Hematopoietic multipotent progenitor cell treated with erythropoietin and hydrocortisone succinate and interleukin-3 and kit ligand, for 4 days (in vitro differentiated cells): ENCODE measurements around the gene HTR1A.
A peak's percentile ranks its signal among the peaks of the same experiment; 100 is the strongest.

ENCODE experiments used
- DNase-seq: peaks from one replicate; pipeline ENCODE4 v3.0.0-alpha.2; 2015

The HTR1A gene

GRCh38 chr5:63962279-63962678 lies at the start of gene HTR1A:
HTR1A (minus strand) TSS chr5:63962445; CDS start chr5:63961719, 726 bp downstream.
- no peak for DNase-seq

DNA sequence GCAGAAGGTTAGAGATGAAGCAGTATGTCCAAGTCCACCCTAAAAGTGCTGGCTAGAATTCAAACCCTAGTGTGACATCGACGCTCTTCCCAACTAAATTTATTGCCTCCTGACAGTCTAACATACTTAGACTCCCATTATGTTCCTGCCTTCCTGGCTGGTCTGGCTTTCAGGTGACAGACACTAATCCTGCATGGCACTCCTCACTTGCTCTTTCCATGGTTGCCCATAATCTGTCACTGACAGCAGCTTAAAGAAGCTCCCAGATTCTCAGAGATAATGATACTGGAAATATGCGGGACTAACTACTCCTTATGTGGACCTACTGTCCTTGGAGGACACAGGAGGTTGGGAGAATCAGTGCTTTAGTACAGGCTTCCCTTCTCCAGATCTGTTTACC lies 41.7 kb upstream of the HTR1A start:
- no peak for DNase-seq

- no peak for DNase-seq
These were observed 37.9 kb upstream of the HTR1A start for GRCh38 chr5:64000096-64000495.

GRCh38 chr5:63987053-63987452 lies 24.8 kb upstream of the HTR1A start:
- DNase-seq = no peak

DNA sequence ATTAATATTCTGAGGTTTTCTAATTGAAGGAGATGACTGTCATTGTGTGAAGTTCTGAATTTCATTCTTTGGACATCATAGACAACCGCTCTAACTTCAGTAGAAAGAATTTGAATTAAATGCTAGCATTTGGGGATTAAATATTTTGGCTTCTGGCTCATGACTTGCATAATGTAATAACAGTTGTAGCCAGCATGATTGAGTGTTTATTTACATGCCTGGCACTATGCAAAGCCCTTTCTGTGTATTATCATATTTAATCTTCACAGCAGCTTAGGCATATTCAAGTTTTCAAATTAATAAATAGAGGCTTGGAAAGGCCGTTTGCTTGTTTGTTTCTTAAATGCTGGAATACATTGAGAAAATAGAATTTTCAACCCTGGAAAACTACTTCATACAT lies 19.6 kb upstream of the HTR1A start:
- no peak for DNase-seq

DNA sequence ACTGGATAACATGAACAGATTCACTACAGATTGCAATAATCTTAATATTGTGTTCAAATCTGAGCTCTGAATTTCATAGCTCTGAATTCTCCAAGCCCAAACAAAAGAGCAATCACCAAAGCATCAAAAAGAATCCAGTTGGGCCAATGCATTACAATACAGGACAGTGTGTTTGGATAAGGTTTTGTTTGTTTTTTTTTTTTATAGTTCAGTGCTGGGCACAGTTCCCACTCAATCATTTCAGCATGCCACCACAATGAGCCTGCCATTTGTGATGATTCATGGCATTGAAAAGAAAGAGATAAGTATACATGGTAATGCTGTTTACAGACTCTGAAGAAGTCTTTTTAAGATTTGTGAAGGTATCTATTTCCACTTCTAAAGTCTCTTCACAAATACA lies 1.7 kb upstream of the HTR1A start:
- no peak for DNase-seq

GRCh38 chr5:63963080-63963735 lies 963 bp upstream of the HTR1A start:
- peak; percentile 90 for DNase-seq

GRCh38 chr5:63961598-63962161 lies 565 bp downstream of the HTR1A start:
- no peak for DNase-seq

DNA sequence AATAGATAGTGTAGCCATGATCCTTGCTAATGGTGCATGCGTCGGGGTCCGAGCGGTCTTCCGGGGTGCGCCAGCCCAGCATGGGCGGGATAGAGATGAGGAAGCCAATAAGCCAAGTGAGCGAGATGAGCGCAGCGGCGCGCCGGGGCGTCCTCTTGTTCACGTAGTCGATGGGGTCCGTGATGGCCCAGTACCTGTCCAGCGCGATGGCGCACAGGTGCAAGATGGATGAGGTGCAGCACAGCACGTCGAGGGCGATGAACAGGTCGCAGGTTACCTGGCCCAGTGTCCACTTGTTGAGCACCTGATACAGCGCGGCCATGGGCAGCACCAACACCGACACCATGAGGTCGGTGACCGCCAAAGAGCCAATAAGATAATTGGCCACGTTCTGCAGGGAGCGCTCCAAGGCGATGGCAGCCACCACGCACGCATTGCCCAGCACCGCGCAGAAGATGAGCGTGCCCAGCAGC lies 1.1 kb downstream of the HTR1A start:
- no peak for DNase-seq

DNA sequence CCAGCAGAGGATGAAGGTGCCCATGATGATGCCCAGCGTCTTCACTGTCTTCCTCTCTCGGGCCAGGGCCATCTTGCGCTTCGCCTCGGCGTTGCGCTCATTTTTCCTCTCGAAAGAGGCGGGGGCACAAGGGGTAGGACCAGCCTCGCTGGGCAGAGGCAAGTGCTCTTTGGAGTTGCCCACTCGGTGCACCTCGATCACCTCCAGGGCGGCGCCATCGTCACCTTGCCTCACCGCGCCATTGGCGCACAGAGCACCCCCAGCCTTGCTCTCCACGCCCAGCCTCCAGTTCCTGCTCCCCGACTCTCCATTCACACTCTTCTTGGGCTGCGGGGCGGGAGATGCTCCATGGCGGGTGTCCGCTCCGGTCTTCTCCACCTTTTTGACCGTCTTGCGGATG lies 1.6 kb downstream of the HTR1A start:
- no peak for DNase-seq

GRCh38 chr5:63959177-63959982 lies 2.9 kb downstream of the HTR1A start:
- peak; percentile 12 for DNase-seq

GRCh38 chr5:63958654-63959053 lies 3.6 kb downstream of the HTR1A start:
- no peak for DNase-seq

GRCh38 chr5:63957617-63958016 lies 4.6 kb downstream of the HTR1A start:
- no peak for DNase-seq

DNA sequence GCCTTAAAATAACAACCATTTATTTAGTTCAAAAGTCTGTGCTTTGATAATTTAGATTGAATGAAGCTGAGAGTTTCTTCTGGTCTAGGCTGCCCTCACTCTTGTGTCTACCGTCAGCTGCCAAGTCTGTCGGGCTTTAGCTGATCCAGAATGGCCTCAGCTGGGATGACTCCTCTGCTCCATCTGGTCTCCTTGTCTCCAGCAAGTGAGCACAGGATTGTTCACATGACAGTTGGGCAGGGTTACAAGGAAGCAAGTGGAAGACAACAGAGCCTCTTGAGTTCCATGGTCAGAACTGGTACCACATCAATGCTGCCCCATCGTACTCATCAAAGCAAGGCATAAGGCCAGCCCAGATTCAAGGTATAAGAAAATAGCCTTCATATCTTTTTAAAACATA lies 9.0 kb downstream of the HTR1A start:
- no peak for DNase-seq

- DNase-seq = no peak
These were observed 27.1 kb downstream of the HTR1A start for GRCh38 chr5:63935103-63935502.

DNA sequence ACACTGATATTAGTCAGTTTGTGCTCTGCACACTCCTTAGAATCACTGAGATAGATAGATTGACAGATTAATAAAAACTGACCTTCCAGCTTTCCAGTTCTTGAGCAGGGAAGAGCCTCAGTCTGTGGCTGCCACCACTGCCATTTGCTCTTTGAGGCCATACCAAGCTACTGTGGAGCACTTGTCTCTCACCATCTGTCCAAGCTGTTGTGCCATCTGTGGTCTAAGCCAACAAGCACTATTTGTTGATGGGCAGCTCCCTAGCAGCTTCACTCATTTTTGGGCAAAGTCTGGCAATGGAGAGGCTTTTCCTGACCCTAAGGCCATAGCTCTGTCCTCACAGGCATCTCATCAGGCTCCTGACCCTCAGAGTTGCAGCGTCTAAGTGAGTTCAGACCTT lies 30.4 kb downstream of the HTR1A start:
- no peak for DNase-seq

GRCh38 chr5:63928451-63928850 lies 33.8 kb downstream of the HTR1A start:
- DNase-seq = no peak

GRCh38 chr5:63923914-63924313 lies 38.3 kb downstream of the HTR1A start:
- peak; percentile 0 for DNase-seq

DNA sequence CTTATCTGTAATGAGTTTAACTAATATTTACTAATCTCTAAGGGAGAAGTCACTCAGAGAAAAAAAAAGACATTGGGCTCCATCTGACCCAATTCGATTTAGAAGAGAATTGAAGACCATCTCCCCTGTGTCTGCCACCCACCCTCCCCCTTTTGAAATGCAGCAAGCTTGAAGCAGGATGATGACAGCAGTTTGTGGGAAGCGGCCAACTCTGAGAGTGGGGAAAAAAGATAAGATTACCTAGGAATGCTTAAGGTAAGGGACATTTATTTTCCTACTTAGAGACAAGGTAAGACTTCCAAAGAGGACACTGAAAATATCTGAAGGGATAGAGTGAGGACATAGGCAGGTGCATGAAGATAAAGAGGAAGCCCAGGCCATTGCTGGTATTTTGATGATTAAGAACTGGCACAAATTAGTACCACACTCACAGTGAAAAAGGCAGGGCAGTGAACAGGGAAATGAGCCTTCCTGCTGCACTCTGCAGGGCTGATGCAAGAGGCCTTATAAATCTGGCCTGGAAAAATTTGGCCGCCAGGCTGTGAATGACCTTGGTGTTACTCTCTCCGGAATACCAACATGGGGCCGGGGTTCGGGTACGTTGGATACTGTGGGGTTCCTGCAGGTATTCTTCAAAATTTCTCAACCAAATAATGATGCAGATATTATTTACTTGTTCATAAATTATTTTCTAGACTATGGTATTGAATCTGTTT lies 42.3 kb downstream of the HTR1A start:
- DNase-seq = no peak

DNA sequence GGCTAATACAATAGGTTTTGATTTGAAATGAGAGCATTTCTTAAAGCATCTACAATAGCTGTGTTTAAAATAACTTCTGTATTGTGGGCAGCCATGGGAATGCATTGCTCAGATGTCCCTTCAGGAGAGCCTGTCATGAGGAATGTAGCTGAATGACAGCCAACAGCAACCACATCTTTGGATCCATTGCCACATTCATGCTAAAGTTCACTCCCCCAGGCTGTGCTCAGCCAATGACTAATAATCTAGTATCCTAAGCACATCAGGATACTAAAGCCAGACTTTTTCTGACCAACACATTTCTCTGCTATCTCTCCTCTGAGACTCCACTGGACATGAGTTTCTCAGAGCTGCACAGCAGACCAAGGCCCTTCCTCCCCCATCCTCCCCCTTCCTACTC lies 45.5 kb downstream of the HTR1A start:
- no peak for DNase-seq

- DNase-seq = no peak
These were observed 50.4 kb downstream of the HTR1A start for GRCh38 chr5:63911871-63912270.
